HFF-Myc (cell line): Measurements from ENCODE around the gene ABR.

ENCODE experiments used
- DNase-seq: peaks from one replicate; pipeline ENCODE4 v3.0.0-alpha.2; 2011; ENCODE audit warnings: low read depth; ENCODE audit errors: extremely low read depth
- H3K4me3 ChIP-seq: replicated peaks from 2 replicates; pipeline ENCODE4 v1.5.1; 2011; ENCODE audit warnings: low read depth, mild to moderate bottlenecking, control low read depth, low read length
- TF ChIP-seq, protein P1 (sequence below): IDR thresholded peaks from 2 replicates; pipeline ENCODE4 v1.5.1; 2012; ENCODE audit warnings: mild to moderate bottlenecking, low read depth, low read length, control low read depth; ENCODE audit errors: missing control alignments

The ABR gene

DNA sequence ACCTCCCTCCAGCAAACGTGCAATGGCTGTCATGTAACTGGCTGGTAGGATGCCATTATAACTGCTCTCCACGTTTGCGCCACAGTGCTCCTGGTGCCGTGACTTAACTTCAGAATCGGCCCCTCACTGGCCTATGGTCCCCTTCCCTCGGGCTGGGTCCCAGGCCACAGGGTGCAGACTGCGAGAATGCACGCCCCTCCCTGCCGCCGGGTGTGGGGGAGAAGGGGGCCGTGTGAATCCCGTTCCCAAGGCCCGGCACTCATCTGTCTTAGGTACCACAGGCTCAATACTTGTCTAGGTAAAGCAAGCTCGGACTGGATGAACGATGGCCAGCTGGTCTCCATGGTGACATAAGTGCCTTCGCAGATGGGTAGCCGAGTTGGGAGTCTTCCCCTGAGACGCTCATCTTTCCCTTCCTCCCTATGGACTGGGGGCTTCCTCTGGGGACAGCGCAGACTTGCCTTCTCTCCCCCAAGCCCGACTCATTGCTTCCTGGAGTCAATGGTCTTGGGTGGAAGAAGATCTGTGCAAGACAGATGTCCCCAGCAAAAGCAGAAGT is 145.1 kb downstream of the ABR start:
- H3K4me3 ChIP-seq: no peak overlapping the region
- TF ChIP-seq, protein P1, sequence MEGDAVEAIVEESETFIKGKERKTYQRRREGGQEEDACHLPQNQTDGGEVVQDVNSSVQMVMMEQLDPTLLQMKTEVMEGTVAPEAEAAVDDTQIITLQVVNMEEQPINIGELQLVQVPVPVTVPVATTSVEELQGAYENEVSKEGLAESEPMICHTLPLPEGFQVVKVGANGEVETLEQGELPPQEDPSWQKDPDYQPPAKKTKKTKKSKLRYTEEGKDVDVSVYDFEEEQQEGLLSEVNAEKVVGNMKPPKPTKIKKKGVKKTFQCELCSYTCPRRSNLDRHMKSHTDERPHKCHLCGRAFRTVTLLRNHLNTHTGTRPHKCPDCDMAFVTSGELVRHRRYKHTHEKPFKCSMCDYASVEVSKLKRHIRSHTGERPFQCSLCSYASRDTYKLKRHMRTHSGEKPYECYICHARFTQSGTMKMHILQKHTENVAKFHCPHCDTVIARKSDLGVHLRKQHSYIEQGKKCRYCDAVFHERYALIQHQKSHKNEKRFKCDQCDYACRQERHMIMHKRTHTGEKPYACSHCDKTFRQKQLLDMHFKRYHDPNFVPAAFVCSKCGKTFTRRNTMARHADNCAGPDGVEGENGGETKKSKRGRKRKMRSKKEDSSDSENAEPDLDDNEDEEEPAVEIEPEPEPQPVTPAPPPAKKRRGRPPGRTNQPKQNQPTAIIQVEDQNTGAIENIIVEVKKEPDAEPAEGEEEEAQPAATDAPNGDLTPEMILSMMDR: no peak
- no peak for DNase-seq

GRCh38 chr17:1033503-1033902 is 146.3 kb downstream of the ABR start:
- H3K4me3 ChIP-seq: no peak overlapping the region
- TF ChIP-seq, protein P1: no peak
- no peak for DNase-seq

DNA sequence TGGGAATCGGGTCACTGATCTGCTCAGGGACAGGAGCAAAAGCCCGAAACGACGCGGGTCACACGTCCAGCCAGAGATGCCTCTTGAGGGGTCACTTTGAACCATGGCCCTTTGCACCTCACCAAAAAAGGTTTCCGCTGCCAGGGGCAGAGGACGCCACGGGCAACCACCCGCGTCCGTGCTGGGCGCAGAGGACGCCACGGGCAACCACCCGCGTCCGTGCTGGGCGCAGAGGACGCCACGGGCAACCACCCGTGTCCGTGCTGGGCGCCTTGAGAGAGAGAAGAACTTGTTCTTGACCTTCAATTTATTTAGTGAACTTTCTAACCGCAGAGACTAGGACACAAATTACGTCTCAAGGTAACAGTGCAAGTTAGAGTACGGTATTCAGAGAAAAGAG is 147.4 kb downstream of the ABR start:
- no peak overlapping the region for H3K4me3 ChIP-seq
- TF ChIP-seq, protein P1: no peak
- DNase-seq: no peak

GRCh38 chr17:1031711-1032110 is 148.1 kb downstream of the ABR start:
- TF ChIP-seq, protein P1: no peak

GRCh38 chr17:1030684-1031532 is 148.9 kb downstream of the ABR start:
- no peak overlapping the region for H3K4me3 ChIP-seq
- TF ChIP-seq, protein P1: no peak
- DNase-seq: no peak

More at GRCh38 chr17:1031711-1032110, 148.1 kb downstream of the ABR start:
- no peak overlapping the region for H3K4me3 ChIP-seq
- DNase-seq: no peak

DNA sequence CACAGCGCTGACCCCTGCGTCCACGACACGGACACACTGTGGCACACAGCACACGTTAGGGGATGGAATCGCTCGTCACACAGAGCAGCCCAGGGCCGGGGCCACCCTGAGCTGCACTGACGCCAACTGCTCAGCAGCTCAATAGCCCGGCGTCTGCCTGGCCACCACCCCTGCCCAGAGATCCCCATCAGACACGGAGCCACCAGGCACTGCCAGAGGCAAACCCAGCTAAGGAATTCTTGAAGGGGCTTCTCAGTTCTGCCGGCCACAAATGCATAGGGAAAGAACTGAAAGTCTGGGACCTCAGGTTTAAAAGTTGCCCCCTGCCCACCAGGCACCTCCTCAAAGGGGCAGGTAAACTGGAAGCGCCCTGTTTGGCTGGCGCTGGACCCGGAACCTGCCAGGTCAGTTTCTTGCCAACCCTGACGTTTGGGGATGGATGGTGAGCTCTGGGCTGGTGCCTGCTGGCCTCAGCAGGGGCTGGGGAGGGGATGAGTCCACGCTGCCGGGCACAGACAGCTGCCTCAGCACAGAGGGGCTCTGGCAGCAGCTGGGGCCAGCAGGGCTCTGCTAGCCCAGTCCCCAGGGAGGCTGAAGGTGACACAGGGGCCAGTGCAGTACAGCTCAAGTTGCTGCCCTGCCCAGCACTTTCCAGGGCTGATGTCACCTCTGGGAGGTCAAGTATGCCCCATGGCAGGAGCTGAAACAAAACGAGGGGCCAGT is 149.7 kb downstream of the ABR start:
- no peak for DNase-seq
- no peak overlapping the region for H3K4me3 ChIP-seq
- TF ChIP-seq, protein P1: no peak
